ENCODE data around the gene ZNF723.
A peak's percentile ranks its signal among the peaks of the same experiment; 100 is the strongest.
"Not testable (repeated sequence)": the region's sequence is repeated elsewhere in the genome, so short reads cannot be mapped to it uniquely, and the experiment has no call there.

The ZNF723 gene

DNA sequence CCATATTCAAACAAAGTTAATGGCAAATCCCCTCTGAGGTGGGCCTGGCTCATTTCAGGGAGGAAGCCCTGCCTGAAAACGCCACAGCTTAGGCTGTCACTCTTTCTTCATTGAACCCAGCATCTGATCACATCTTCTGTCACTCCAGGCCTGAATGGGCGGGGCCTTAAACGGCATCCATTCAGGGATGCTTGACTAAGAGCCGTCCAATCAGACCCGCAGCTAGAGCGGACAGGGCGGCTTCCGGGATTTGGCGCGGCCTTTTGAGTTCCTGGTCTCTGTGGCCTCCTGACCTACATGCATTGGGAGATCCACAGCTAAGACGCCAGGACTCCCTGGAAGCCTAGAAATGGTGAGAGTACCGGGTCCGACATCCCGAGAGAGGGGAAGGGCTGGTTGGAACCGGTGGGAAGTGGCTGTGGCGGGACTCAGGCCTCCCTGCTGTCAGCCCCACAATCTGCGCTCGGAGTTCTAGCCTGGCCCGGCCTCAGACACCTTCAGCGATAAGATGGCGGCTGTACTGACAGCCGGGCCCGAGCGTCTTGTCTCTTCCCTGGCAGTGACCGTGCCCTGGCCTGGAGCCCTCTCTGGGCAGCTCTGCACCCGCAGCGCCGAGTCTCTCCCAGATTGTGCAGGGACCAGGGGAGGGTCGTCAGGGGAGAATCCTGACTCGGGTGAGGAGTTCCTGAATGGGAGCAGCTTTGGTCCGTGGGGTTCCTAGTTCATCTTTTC lies at the start of gene ZNF723:
TSS of gene ZNF723 (plus strand) at position 261 of the 732 bp plus-strand sequence. CDS start at position 350, 89 bp downstream.
- no peak for DNase-seq

DNA sequence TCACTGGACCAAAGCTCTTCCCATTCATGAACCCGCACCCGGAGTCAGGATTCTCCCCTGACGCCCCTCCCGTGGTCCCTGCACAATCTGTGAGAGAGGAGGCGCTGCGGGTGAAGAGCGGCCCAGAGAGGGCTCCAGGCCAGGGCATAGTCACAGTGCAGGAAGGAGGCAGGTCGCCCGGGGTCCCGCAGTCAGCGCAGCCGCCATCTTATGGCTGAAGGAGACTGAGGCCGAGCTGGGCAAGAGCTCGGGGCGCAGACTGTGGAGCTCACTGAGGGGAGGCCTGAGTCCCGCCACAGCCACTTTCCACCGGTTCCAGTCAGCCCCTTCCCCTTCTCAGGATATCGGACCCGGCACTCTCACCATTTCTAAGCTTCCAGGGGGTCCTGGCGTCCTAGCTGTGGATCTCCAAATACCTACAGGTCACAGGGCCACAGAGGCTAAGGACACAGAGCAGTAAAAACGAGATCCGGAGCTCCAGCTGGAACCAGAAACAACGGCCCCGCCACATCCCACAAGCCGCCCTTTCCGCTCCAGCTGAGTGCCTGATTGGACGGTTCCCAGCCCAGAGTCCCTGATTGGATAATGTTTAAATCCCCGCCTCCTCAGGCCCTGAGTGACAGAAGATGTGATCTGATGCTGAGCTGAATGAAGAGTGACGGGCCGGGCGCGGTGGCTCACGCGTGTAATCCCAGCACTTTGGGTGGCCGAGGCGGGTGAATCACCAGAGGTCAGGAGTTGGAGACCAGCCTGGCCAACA lies 48.3 kb upstream of the ZNF723 start, which contains the start of gene ZNF99:
TSS of gene ZNF99 (minus strand) at position 501 of the 760 bp plus-strand sequence. CDS start at position 366, 135 bp downstream.
- no peak for DNase-seq

DNA sequence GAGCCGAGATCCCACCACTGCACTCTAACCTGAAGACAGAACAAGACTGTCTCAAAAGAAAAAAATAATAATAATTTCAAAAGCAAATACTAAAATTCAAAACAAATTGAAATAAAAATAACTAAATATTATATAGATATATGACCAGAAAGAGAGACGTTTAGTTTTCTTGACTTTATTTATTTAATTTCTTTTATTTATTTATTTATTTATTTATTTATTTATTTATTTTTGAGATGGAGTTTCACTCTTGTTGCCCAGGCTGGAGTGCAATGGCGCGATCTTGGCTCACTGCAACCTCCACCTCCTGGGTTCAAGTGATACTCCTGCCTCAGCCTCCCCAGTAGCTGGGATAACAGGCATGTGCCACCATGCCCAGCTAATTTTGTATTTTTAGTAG lies 39.2 kb upstream of the ZNF723 start:
- DNase-seq = not testable (repeated sequence)

DNA sequence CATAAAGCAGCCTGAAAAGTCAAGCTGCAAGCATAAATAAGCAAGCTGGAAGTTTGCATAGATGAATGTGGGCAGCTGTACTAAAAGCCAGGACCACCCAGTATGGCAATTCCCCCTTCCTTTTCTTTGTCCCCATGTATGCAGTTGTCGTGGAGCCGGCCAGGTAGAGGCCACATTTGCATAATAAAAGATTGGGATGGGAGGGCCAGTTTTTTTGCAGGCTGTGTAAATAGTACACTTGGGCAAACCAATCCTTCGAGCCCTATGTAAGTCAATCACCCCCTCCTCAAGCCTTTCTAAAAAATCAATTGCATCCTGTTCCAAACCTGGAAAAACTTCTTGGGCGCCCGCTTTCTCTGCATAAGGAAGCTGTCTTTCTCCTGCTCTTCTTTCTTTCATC lies 35.1 kb upstream of the ZNF723 start:
- no peak for DNase-seq

DNA sequence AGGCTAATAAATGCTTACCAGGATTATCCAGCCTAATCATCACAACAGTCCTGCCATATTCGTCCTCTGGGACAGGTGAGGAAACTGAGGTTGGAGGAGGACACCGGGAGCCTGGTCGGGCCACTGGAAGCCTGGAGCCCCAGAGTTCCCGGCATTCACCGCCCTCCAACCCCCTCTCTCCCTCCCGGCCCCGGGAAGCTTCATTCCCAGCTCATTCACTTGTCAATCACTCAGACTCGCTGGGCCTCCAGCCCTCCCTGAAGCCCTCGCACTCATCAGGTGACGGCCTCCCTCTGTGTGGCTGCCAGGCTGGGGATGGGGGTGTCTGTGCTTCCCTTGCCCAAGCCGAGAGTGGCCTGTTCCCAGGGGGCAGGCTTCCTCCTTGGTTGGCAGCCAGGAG lies 25.7 kb upstream of the ZNF723 start:
- no peak for DNase-seq

DNA sequence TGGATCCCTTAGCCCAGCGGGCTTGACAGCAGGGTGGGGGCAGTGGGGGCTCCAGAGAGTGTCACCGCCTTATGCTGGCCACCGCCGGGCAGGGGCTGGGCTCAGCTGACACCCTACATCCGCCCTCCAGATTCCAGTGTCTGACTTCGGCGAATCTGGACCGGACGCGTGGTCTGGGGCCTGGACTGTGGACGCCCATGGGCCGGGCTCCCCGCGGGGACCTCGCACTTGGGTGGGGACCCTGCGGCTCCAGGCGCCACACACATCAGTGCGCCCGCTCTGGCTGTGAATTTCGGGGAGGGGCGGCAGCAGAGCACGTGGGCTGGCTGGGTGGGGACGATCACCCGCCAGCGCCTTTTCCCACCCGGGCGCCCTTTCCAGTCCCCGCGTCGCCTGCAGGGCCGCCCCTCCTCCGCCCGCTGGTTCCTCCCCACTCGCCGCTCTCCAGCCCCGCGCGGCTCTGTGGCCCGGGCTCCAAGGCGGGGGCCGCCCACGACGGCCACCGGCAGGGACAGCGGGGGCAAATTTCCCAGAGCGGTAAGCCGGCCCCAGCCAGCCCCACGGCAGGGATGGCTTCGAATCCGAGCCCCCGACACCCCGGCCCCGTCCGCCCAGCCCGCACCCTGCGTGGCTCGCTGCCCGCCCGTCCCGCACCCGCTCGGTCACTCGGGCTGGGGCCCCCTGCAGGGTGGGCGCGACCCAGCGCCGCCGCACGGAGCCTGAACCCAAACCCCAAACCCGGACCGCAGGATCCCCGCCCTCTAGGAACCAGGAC lies 24.8 kb upstream of the ZNF723 start:
- no peak for DNase-seq

DNA sequence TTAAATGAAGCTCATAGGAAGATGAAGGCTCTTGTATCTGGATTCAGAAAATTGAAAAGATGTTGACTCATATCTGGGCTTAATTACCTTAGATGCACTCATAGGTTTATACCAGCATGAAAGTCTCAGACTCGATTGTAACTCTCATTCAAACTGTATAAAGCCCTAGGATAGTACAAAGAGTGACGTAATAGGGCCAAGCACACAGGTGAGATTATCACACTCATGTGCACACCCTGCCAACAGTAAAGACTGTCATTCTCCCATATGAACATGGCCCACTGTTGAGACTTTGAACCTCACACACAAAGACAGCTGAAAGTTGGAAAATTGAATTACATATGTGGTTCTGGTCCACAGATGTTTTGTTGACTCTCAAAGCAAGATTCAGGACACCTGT lies 18.0 kb upstream of the ZNF723 start:
- no peak for DNase-seq

DNA sequence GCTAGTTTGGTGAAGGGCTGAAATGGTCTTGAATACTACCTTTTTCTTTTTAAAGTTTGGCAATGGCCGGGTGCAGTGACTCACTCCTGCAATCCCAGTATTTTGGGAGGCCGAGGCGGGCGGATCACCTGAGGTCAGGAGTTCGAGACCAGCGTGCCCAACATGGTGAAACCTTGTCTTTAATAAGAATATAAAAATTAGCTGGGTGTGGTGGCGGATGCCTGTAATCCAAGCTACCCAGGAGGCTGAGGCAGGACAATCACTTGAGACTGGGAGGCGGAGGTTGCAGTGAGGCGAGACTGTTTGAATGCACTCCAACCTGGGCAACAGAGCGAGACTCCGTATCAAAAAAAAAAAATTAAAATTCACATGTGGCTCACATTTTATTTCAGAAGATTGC lies 880 bp upstream of the ZNF723 start:
- DNase-seq = no peak

DNA sequence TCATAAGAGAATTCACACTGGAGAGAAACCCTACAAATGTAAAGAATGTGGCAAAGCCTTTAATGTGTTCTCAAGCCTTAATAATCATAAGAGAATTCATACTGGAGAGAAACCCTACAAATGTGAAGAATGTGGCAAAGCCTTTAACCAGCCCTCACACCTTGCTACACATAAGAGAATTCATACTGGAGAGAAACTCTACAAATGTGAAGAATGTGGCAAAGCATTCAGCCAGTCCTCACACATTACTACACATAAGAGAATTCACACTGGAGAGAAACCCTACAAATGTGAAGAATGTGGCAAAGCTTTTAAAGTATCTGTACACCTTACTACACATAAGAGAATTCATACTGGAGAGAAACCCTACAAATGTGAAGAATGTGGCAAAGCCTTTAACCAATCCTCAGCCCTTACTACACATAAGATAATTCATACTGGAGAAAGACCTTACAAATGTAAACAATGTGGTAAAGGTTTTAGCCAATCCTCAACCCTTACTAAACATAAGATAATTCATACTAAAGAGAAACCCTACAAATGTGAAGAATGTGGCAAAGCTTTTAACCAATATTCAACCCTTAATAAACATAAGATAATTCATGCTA lies 25.7 kb downstream of the ZNF723 start:
- DNase-seq = not testable (repeated sequence)

DNA sequence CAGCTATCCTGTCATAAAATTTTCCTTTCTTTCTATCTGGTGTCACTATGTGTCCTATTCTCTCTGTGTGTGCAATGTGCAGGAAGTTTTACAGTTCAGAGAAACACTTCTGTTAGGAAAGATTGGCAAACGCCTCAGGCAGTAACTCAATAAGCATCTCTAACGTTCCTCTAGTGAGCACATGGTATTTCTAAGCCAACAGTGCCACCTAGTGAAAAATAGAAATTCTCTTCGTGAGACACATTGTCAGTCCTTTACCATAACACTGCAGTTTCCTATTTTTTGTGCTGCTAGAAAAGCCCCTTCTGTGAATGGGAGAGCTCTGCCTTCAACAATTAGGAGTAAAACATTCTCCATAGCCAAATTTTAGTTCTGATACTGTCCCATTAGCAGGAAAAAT lies 50.7 kb downstream of the ZNF723 start:
- peak; percentile 4 for DNase-seq

DNA sequence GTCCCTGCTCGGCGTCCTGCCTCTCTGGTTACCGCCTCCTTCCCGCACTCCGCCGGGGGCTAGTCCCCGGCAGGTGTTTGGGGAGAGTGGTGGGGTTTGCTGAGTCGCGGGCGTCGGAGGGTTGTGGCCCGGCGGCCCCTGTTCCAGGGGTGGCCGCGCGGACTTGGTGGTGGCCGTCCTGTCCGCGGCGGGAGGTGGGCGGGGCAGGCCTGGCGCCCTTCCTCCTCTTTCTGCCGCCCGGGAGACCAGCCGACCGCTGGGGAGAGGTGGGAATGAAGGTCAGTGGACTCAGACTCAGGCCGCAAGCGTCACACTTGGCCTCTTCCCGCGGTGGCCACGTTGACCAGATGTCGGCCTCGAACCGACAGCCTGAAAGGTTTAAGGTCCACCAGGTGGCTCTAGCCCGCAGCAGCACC lies 61.8 kb downstream of the ZNF723 start:
- no peak for DNase-seq

DNA sequence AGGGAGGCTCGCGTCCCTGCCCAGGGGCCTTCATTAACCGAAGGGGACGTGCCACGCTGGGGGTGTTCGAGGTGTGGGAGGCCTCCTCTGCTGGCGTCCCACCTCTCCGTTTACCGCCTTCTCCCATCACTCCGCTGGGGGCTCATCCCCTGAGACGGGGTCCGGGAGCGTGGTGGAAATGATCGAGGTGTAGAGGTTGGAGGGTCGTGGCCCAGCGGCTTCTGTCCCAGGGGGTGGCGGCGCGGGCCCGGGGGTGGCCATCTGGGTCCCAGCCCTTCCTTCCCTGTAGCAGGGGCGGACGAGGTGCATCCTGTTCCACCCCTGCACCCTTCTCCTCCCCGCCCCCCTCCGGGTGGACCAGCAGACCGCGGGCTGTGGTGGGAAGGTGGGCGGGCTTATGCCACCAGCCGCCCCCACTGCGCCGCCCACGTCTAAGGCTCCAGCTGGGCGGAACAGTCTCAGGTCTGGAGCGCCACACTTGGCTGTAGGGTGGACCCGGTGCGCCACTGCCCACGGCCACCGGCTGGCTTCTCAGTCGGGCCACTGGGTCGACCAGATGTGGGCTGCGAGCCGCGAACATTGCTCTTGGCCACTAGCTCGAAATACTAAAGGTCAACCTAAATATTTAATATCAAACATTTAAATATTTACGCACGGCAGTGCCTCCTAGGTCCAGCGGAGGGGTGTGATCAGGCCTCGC lies 69.5 kb downstream of the ZNF723 start:
- DNase-seq = no peak

Measured in suppressor macrophage treated with lipopolysaccharide for 4 hours (primary cell).